Naive thymus-derived CD4-positive, alpha-beta T cell (primary cell): ENCODE measurements around the gene KYAT1. TPM values are rescaled to one million over a fixed set of nuclear protein-coding genes. Genes with fewer than 3 reads are reported as not detected.
"Not testable (repeated sequence)": the region's sequence is repeated elsewhere in the genome, so short reads cannot be mapped to it uniquely, and the experiment has no call there.

ENCODE experiments used
- ATAC-seq: fragments of 150-1000 bp; cut with Tn5 transposase; 2 replicates; pipeline ENCODE4 v1.10.0; 2021; ENCODE audit warnings: mild to moderate bottlenecking, moderate library complexity
- CTCF ChIA-PET: fragments of 350-600 bp; sonication (Branson Sonifier 250); formaldehyde crosslinking; loops from one replicate; lab custom pipeline; 2021; ENCODE audit warnings: antibody characterized with exemption; lab: Charles Lee
- POLR2A ChIA-PET: fragments of 350-600 bp; sonication (Branson Sonifier 250); formaldehyde crosslinking; loops from one replicate; lab custom pipeline; 2021; ENCODE audit warnings: antibody characterized with exemption, inconsistent platforms; lab: Charles Lee
- DNase-seq, 9 donors: peaks; one replicate each; pipeline versions ENCODE4 v3.0.0 to v3.0.0-alpha.2; 2020 to 2022; ENCODE audit warnings: mixed read lengths in 1 of 9
- H3K27ac ChIP-seq: one replicate; pipeline ENCODE4 v1.7.0; 2013; ENCODE audit warnings: mild to moderate bottlenecking, low read depth, low read length, moderate library complexity
- H3K27me3 ChIP-seq, 2 donors: one replicate each; pipeline ENCODE4 v1.7.0; 2013; ENCODE audit warnings: low read length in 2 of 2, mild to moderate bottlenecking in 2 of 2, moderate library complexity in 2 of 2; ENCODE audit not compliant: control insufficient read depth in 2 of 2, insufficient read depth in 2 of 2
- H3K36me3 ChIP-seq, 3 experiments: 1 replicate in 2 of 3; 2 replicates in 1 of 3; pipeline ENCODE4 v1.7.0; 2013; ENCODE audit warnings: low read length in 3 of 3, mild to moderate bottlenecking in 3 of 3, moderate library complexity in 1 of 3; ENCODE audit not compliant: insufficient read depth in 3 of 3, control insufficient read depth in 2 of 3
- H3K4me1 ChIP-seq, 2 donors: one replicate each; pipeline ENCODE4 v1.7.0; 2013; ENCODE audit warnings: low read length in 2 of 2, mild to moderate bottlenecking in 2 of 2, moderate library complexity in 1 of 2; ENCODE audit not compliant: control insufficient read depth in 2 of 2, insufficient read depth in 2 of 2
- H3K4me3 ChIP-seq: 2 replicates; pipeline ENCODE4 v1.7.0; 2013; ENCODE audit warnings: mild to moderate bottlenecking, low read length
- H3K9me3 ChIP-seq, 3 experiments: 1 replicate in 2 of 3; 2 replicates in 1 of 3; pipeline ENCODE4 v1.7.0; 2013; ENCODE audit warnings: low read length in 3 of 3; ENCODE audit not compliant: control insufficient read depth in 2 of 3
- H3K27ac Mint-ChIP-seq, 9 donors: one replicate each; pipeline ENCODE4 v1.8.0; 2020 to 2022; ENCODE audit warnings: mixed read lengths in 9 of 9, mild to moderate bottlenecking in 8 of 9, moderate library complexity in 5 of 9, inconsistent platforms in 2 of 9
- H3K27me3 Mint-ChIP-seq, 5 donors: one replicate each; pipeline ENCODE4 v1.8.0; 2021 to 2022; ENCODE audit warnings: mixed read lengths in 5 of 5, mild to moderate bottlenecking in 1 of 5
- H3K36me3 Mint-ChIP-seq, 5 donors: one replicate each; pipeline ENCODE4 v1.8.0; 2020 to 2022; ENCODE audit warnings: mixed read lengths in 5 of 5, mild to moderate bottlenecking in 3 of 5, inconsistent platforms in 1 of 5
- H3K4me1 Mint-ChIP-seq, 7 donors: one replicate each; pipeline ENCODE4 v1.8.0; 2020 to 2022; ENCODE audit warnings: mixed read lengths in 7 of 7, mild to moderate bottlenecking in 3 of 7, inconsistent platforms in 1 of 7
- H3K4me3 Mint-ChIP-seq, 10 donors: one replicate each; pipeline ENCODE4 v1.8.0; 2020 to 2022; ENCODE audit warnings: mild to moderate bottlenecking in 10 of 10, mixed read lengths in 10 of 10, moderate library complexity in 6 of 10, inconsistent platforms in 2 of 10
- H3K9me3 Mint-ChIP-seq, 11 donors: one replicate each; pipeline ENCODE4 v1.8.0; 2020 to 2022; ENCODE audit warnings: mixed read lengths in 11 of 11, mild to moderate bottlenecking in 4 of 11, inconsistent platforms in 1 of 11, moderate library complexity in 1 of 11
- intact Hi-C, 2 donors: fragments of 100-400 bp; cut with micrococcal nuclease; formaldehyde crosslinking; loops; one replicate each; pipeline ENCODE4 v1.15.1; 2023
- polyA plus RNA-seq, 2 donors: library from polyadenylated mRNA; unstranded; fragments of 300-500 nt; fragmentation: Illumina TruSeq; gene quantifications; one replicate each; pipeline ENCODE4 v1.2.3, GENCODE V29; 2021
- total RNA-seq, 6 experiments: library from RNA in 5 of 6; stranded (reverse) in 5 of 6; gene quantifications; 1 replicate in 5 of 6; 2 replicates in 1 of 6; pipeline ENCODE4 v1.2.3 and lab custom pipeline; 2021 to 2026

The KYAT1 gene
- total and polyA plus RNA-seq, 7 experiments from 2014 or later: 7.2 to 18.2 (median 14.2) TPM

DNA sequence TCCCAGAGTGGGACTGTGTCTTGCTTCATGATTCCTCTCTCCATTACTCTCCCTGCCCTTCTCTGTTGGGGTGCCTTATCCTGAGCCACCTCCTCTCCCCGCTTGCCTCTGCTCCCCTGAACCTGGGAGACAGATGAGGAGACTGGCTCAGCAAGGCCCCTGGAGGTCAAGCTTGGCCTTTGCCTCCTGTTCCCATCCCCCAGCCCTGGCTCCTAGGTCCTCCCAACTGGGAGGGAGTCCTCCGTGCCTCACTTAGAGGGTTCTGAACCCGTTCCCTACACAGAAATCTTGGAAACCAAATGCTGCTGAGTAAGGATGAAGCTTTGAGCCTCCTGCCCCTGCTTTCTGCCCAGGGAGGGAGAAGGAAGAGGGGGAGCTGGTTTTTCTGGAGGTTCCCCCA is 73.2 kb downstream of the KYAT1 start:
- H3K27ac ChIP-seq: no peak overlapping the region
- Mint-ChIP-seq H3K36me3 (peaks cover 2 to 22% (median 3%) of the 10 kb centered on the region in 5 donors), H3K27me3 (no peaks in the 10 kb centered on the region), H3K4me3 (no peak overlapping the region), H3K9me3 (no peaks in the 10 kb centered on the region), H3K27ac (peak overlapping the region in 2 of 9 donors; percentile 70 to 75), H3K4me1 (peaks cover 0 to 3% (median 0%) of the 10 kb centered on the region in 7 donors)
- ChIA-PET POLR2A (no interaction called here), CTCF (no interaction called here)
- H3K4me1 ChIP-seq: no peaks in the 10 kb centered on the region
- H3K36me3 ChIP-seq: peaks cover 0 to 46% (median 6%) of the 10 kb centered on the region in 3 experiments
- H3K4me3 ChIP-seq: no peak overlapping the region
- ATAC-seq: no peak
- H3K27me3 ChIP-seq: no peaks in the 10 kb centered on the region
- no peak for DNase-seq
- no peaks in the 10 kb centered on the region for H3K9me3 ChIP-seq
- intact Hi-C loops: no loop called here

- Mint-ChIP-seq H3K9me3 (no peaks in the 10 kb centered on the region), H3K27ac (no peak overlapping the region), H3K27me3 (no peaks in the 10 kb centered on the region), H3K36me3 (peaks cover 3 to 30% (median 7%) of the 10 kb centered on the region in 5 donors), H3K4me3 (no peak overlapping the region), H3K4me1 (peaks cover 0 to 3% (median 0%) of the 10 kb centered on the region in 7 donors)
- POLR2A ChIA-PET: interaction anchor here (0.6 kb wide), 1 partner anchor 24 kb away, joined by 11 read pairs; no protein-coding TSS in a partner anchor
- Histone ChIP-seq H3K27me3 (no peaks in the 10 kb centered on the region), H3K4me1 (no peaks in the 10 kb centered on the region), H3K36me3 (peaks cover 4 to 53% (median 6%) of the 10 kb centered on the region in 3 experiments), H3K4me3 (no peak overlapping the region), H3K9me3 (no peaks in the 10 kb centered on the region), H3K27ac (no peak overlapping the region)
- CTCF ChIA-PET: no interaction called here
- ATAC-seq (no peak), DNase-seq (no peak)
- intact Hi-C loops: no loop called here
Measured at GRCh38 chr9:128807827-128808226, 73.9 kb downstream of the KYAT1 start.

- H3K4me1 ChIP-seq: no peaks in the 10 kb centered on the region
- Mint-ChIP-seq H3K27ac (no peak overlapping the region), H3K36me3 (peaks cover 7 to 39% (median 15%) of the 10 kb centered on the region in 5 donors), H3K4me1 (no peaks in the 10 kb centered on the region), H3K9me3 (no peaks in the 10 kb centered on the region), H3K4me3 (no peak overlapping the region), H3K27me3 (no peaks in the 10 kb centered on the region)
- H3K27me3 ChIP-seq: no peaks in the 10 kb centered on the region
- H3K27ac ChIP-seq: no peak overlapping the region
- H3K9me3 ChIP-seq: no peaks in the 10 kb centered on the region
- POLR2A ChIA-PET: no interaction called here
- H3K4me3 ChIP-seq: no peak overlapping the region
- intact Hi-C loops: no loop called here
- ATAC-seq (no peak), DNase-seq (no peak)
- CTCF ChIA-PET: no interaction called here
- H3K36me3 ChIP-seq: peaks cover 6 to 66% (median 10%) of the 10 kb centered on the region in 3 experiments
Measured at GRCh38 chr9:128805661-128806060, 76.1 kb downstream of the KYAT1 start.

- H3K36me3 ChIP-seq: peaks cover 6 to 86% (median 10%) of the 10 kb centered on the region in 3 experiments
- Mint-ChIP-seq H3K4me3 (no peak overlapping the region), H3K27me3 (no peaks in the 10 kb centered on the region), H3K36me3 (peaks cover 4 to 47% (median 16%) of the 10 kb centered on the region in 5 donors), H3K4me1 (no peaks in the 10 kb centered on the region), H3K9me3 (no peaks in the 10 kb centered on the region), H3K27ac (peak overlapping the region in 1 of 9 donors; percentile 28)
- ChIA-PET POLR2A (interaction anchor here (1.2 kb wide), 1 partner anchor 10 kb away, joined by 4 read pairs; no protein-coding TSS in a partner anchor), CTCF (no interaction called here)
- no peak for DNase-seq
- no peak for ATAC-seq
- no peak overlapping the region for H3K4me3 ChIP-seq
- no peaks in the 10 kb centered on the region for H3K27me3 ChIP-seq
- intact Hi-C loops: no loop called here
- no peak overlapping the region for H3K27ac ChIP-seq
- no peaks in the 10 kb centered on the region for H3K4me1 ChIP-seq
- no peaks in the 10 kb centered on the region for H3K9me3 ChIP-seq
Measured at GRCh38 chr9:128802482-128802881, 79.3 kb downstream of the KYAT1 start.

DNA sequence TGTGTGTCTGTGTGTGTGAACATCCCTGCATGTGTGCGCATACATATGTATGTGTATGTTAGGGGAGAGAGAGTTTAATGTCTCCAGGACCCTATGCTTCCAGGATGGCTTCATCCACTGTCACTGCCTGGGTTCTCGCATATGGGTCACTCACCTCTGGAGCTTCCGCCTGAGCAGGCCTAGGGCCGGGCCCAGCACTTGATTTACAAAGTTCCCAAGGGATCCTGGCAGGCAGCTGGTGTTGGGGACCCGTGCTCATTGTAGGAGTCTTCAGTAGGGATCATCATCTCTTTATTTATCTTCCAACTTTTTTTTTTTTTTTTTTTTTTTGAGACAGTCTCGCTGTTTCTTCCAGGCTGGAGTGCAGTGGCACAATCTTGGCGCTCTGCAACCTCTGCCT is 81.7 kb downstream of the KYAT1 start:
- POLR2A ChIA-PET: no interaction called here
- Histone ChIP-seq H3K27me3 (no peaks in the 10 kb centered on the region), H3K36me3 (peaks cover 0 to 71% (median 10%) of the 10 kb centered on the region in 3 experiments), H3K27ac (no peak overlapping the region), H3K4me3 (no peak overlapping the region), H3K4me1 (no peaks in the 10 kb centered on the region), H3K9me3 (no peaks in the 10 kb centered on the region)
- Mint-ChIP-seq H3K27me3 (no peaks in the 10 kb centered on the region), H3K4me3 (no peak overlapping the region), H3K27ac (no peak overlapping the region), H3K36me3 (peaks cover 4 to 42% (median 12%) of the 10 kb centered on the region in 5 donors), H3K9me3 (no peaks in the 10 kb centered on the region), H3K4me1 (no peaks in the 10 kb centered on the region)
- CTCF ChIA-PET: no interaction called here
- no peak for DNase-seq
- ATAC-seq: no peak
- intact Hi-C loops: no loop called here

DNA sequence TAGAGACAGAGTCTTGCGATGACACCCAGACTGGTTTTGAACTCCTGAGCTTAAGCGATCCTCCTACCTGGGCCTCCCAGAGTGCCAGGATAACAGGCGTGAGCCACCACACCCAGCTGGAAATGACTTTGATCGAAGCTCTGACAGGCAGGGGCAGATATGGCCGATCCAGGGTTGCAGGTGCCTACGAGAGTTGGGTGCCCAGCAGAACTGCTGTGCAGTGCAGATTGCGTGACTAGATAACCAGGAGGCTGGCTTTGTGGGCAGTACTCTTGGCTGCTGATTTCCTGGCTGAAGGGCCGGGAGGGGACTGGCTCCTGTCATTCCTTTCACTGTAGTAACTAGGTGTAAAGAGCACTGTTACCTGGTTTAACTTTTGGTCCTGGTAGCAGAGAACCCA is 82.9 kb downstream of the KYAT1 start:
- Mint-ChIP-seq H3K9me3 (no peaks in the 10 kb centered on the region), H3K4me3 (no peak overlapping the region), H3K27ac (no peak overlapping the region), H3K36me3 (peaks cover 4 to 41% (median 12%) of the 10 kb centered on the region in 5 donors), H3K27me3 (no peaks in the 10 kb centered on the region), H3K4me1 (peaks cover 0 to 3% (median under 1%) of the 10 kb centered on the region in 7 donors)
- ATAC-seq: no peak
- Histone ChIP-seq H3K9me3 (no peaks in the 10 kb centered on the region), H3K36me3 (peaks cover 0 to 75% (median 10%) of the 10 kb centered on the region in 3 experiments), H3K27me3 (no peaks in the 10 kb centered on the region), H3K27ac (no peak overlapping the region), H3K4me3 (no peak overlapping the region), H3K4me1 (no peaks in the 10 kb centered on the region)
- DNase-seq: no peak
- ChIA-PET POLR2A (interaction anchor here (1.4 kb wide), 1 partner anchor 19 kb away, joined by 4 read pairs; the partner anchor contains the start of gene ENDOG), CTCF (no interaction called here)
- intact Hi-C loops: no loop called here

DNA sequence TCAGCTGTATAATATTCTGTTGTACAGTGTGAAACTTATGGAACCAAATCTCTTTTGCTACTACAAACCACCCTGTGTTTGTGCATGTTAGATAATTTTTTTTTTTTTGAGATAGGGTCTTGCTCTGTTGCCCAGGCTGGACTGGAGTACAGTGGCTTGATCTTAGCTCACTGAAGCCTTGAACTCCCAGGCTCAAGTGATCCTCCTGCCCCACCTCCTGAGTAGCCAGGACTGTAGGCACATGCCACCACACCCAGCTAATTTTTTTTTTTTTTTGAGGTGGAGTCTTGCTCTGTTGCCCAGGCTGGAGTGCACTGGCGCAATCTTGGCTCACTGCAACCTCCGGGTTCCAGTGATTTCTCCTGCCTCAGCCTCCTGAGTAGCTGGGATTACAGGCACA is 86.8 kb downstream of the KYAT1 start:
- H3K27me3 ChIP-seq, H3K4me1 ChIP-seq, POLR2A ChIA-PET, ATAC-seq, H3K9me3 Mint-ChIP-seq, H3K4me3 ChIP-seq, H3K4me3 Mint-ChIP-seq, intact Hi-C loops, H3K9me3 ChIP-seq, H3K27me3 Mint-ChIP-seq, H3K4me1 Mint-ChIP-seq, DNase-seq, H3K27ac ChIP-seq: not testable (repeated sequence)
- peaks cover 0 to 82% (median 10%) of the 10 kb centered on the region in 3 experiments for H3K36me3 ChIP-seq
- Mint-ChIP-seq H3K27ac (peak overlapping the region in 1 of 9 donors; percentile 26), H3K36me3 (peaks cover 0 to 48% (median 4%) of the 10 kb centered on the region in 5 donors)
- CTCF ChIA-PET: interaction anchor here (0.7 kb wide), 1 partner anchor 93 kb away, joined by 4 read pairs; no protein-coding TSS in a partner anchor
